Measurements from ENCODE around the gene DAGLA.

DNA sequence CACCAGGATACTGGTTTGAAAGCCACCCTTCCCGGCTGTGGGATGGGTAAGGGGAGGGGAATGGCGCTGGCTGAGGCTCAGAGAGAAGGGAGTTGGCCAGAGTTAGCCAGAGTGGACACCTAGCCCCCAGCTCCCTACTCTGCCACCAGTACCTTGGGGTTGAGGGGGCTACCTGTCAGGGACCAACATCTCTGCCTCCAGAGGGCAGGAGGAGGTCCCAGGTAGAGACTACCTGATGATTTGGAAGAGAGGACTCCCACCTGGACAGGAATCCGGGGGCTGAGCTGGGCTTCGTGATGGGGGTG, 75.9 kb downstream of the DAGLA start:
- TF ChIP-seq, protein P1, sequence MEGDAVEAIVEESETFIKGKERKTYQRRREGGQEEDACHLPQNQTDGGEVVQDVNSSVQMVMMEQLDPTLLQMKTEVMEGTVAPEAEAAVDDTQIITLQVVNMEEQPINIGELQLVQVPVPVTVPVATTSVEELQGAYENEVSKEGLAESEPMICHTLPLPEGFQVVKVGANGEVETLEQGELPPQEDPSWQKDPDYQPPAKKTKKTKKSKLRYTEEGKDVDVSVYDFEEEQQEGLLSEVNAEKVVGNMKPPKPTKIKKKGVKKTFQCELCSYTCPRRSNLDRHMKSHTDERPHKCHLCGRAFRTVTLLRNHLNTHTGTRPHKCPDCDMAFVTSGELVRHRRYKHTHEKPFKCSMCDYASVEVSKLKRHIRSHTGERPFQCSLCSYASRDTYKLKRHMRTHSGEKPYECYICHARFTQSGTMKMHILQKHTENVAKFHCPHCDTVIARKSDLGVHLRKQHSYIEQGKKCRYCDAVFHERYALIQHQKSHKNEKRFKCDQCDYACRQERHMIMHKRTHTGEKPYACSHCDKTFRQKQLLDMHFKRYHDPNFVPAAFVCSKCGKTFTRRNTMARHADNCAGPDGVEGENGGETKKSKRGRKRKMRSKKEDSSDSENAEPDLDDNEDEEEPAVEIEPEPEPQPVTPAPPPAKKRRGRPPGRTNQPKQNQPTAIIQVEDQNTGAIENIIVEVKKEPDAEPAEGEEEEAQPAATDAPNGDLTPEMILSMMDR (IDR thresholded peaks at IDR 0.05): no peak
- TF ChIP-seq POLR2AphosphoS5 (IDR thresholded peaks at IDR 0.05): no peak
